ENCODE results near the gene ZNF583. TPM values are rescaled to one million over a fixed set of nuclear protein-coding genes. Genes with fewer than 3 reads are reported as not detected.

ZNF583 gene
- total and polyA plus RNA-seq, 9 of the 15 experiments (the other 6 are each of a cell fraction or from before 2014, with no cell fraction given) = 0.92 to 6.7 (median 3.0) TPM

DNA sequence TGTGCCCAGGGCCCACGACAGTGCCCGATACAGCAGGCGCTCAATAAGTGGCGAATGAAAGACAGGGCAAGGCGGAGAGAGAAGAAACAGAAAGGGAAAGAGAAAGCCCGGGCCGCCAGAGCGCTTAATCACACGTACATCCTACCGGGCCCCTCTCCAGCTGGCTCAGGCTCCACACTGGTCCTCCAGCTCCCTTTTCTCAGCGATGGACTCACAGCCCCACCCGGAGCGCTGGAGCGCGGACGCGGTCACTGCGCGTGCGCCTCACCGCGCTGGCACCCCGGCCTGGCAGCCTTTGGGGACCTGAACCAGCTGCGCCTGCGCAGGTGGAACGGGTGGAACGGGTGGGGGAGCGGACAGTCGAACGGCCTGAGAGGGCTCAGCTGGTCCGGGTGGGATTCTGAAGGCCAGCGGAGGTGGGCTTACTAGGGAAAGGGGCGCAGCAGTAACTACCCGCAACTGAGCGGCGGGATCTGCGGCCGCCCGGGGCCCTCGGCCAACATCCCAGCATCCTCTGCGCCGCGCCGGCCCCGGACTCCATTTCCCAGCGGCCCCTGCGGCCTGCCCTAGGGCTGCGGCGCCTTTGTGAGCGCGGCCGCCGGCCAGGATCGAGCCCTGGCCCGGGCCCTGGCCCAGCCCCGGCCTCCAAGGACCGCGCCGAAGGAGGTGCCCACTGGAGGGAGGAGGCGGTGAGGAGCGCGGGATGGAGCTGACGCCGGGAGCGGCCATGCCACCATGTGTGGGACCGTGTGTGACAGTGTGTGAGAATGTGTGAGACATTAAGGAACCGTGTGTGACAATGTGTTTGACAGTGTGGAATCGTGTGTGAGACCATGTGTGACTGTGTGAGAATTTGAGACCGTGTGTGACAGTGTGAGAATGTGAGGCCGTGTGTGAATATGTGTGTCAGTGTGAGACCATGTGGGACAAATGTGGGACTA lies at the start of gene ZNF583 (continued):
- TF ChIP-seq, protein P1, sequence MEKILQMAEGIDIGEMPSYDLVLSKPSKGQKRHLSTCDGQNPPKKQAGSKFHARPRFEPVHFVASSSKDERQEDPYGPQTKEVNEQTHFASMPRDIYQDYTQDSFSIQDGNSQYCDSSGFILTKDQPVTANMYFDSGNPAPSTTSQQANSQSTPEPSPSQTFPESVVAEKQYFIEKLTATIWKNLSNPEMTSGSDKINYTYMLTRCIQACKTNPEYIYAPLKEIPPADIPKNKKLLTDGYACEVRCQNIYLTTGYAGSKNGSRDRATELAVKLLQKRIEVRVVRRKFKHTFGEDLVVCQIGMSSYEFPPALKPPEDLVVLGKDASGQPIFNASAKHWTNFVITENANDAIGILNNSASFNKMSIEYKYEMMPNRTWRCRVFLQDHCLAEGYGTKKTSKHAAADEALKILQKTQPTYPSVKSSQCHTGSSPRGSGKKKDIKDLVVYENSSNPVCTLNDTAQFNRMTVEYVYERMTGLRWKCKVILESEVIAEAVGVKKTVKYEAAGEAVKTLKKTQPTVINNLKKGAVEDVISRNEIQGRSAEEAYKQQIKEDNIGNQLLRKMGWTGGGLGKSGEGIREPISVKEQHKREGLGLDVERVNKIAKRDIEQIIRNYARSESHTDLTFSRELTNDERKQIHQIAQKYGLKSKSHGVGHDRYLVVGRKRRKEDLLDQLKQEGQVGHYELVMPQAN (IDR thresholded peaks at IDR 0.05; ENCODE audit: borderline replicate concordance) = peak; percentile 92
- TF ChIP-seq CBX8 (IDR thresholded peaks at IDR 0.05; ENCODE audit: borderline replicate concordance, extremely low read depth, low read depth, low read length, poor library complexity, severe bottlenecking) = no peak
- no peak for TF ChIP-seq ZNF175 (CRISPR knock-in tag; IDR thresholded peaks at IDR 0.05; ENCODE audit: low read depth)
- no peak for TF ChIP-seq RFX7 (CRISPR knock-in tag; IDR thresholded peaks at IDR 0.05)
- peak; percentile 13 for TF ChIP-seq CCNT2 (IDR thresholded peaks at IDR 0.05; ENCODE audit: borderline replicate concordance, extremely low read depth, insufficient read length, low read depth, low read length)
- no peak for TF ChIP-seq RAD21 (CRISPR knock-in tag; conservative IDR thresholded peaks at IDR 0.05 in 1 of 2, IDR thresholded peaks at IDR 0.05 in 1 of 2)
- TF ChIP-seq, protein P2, sequence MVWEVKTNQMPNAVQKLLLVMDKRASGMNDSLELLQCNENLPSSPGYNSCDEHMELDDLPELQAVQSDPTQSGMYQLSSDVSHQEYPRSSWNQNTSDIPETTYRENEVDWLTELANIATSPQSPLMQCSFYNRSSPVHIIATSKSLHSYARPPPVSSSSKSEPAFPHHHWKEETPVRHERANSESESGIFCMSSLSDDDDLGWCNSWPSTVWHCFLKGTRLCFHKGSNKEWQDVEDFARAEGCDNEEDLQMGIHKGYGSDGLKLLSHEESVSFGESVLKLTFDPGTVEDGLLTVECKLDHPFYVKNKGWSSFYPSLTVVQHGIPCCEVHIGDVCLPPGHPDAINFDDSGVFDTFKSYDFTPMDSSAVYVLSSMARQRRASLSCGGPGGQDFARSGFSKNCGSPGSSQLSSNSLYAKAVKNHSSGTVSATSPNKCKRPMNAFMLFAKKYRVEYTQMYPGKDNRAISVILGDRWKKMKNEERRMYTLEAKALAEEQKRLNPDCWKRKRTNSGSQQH (CRISPR knock-in tag; IDR thresholded peaks at IDR 0.05) = 0 out of 2 replicates have a peak, but pooled peaks have one; percentile 44
- TF ChIP-seq, protein P3, sequence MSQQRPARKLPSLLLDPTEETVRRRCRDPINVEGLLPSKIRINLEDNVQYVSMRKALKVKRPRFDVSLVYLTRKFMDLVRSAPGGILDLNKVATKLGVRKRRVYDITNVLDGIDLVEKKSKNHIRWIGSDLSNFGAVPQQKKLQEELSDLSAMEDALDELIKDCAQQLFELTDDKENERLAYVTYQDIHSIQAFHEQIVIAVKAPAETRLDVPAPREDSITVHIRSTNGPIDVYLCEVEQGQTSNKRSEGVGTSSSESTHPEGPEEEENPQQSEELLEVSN (IDR thresholded peaks at IDR 0.05; ENCODE audit: borderline replicate concordance in 1 of 2, extremely low read depth in 1 of 2, insufficient read depth in 1 of 2, insufficient read length in 1 of 2, low read depth in 1 of 2, low read length in 1 of 2, poor library complexity in 1 of 2, severe bottlenecking in 1 of 2) = peak; percentile 28 to 57
- no peak for TF ChIP-seq POLR3A (IDR thresholded peaks at IDR 0.05; ENCODE audit: borderline replicate concordance, extremely low read depth, insufficient read depth, insufficient read length)
- no peak for TF ChIP-seq ZBTB8A (IDR thresholded peaks at IDR 0.05; ENCODE audit: partially characterized antibody)
- no peak for TF ChIP-seq EWSR1 (IDR thresholded peaks at IDR 0.05; ENCODE audit: borderline replicate concordance, low read depth, partially characterized antibody)
- no peak for TF ChIP-seq POU5F1 (IDR thresholded peaks at IDR 0.05; ENCODE audit: borderline replicate concordance, low read depth, low read length, partially characterized antibody)
- no peak for TF ChIP-seq CAMTA2 (CRISPR knock-in tag; conservative IDR thresholded peaks at IDR 0.05)
- no peak for TF ChIP-seq ZNF780A (CRISPR knock-in tag; IDR thresholded peaks at IDR 0.05)
- TF ChIP-seq NFRKB (IDR thresholded peaks at IDR 0.05; ENCODE audit: low read depth) = 0 out of 2 replicates have a peak, but pooled peaks have one; percentile 30
- TF ChIP-seq ZFP30 (CRISPR knock-in tag; IDR thresholded peaks at IDR 0.05; ENCODE audit: borderline replicate concordance) = no peak
- TF ChIP-seq NEUROD1 (IDR thresholded peaks at IDR 0.05; ENCODE audit: borderline replicate concordance, low read depth, low read length, partially characterized antibody) = no peak
- no peak for TF ChIP-seq CHD1 (IDR thresholded peaks at IDR 0.05; ENCODE audit: low read length)
